Sigmoid colon (tissue), 7 donors: ENCODE data around the gene RPUSD4. TPM values are rescaled to one million over a fixed set of nuclear protein-coding genes. Genes with fewer than 3 reads are reported as not detected.

Experiments
- DNase-seq: peaks from one replicate; pipeline ENCODE4 v3.0.0-alpha.2; 2019
- H3K27ac ChIP-seq, 4 donors: fragments of 200-600 bp; sonication (generic); one replicate each; pipeline ENCODE4 v1.5.1; 2016 to 2019; ENCODE audit warnings: mild to moderate bottlenecking in 1 of 4
- H3K27me3 ChIP-seq, 3 donors: fragments of 200-600 bp; sonication (generic); one replicate each; pipeline ENCODE4 v1.5.1; 2019; ENCODE audit warnings: mild to moderate bottlenecking in 1 of 3
- H3K36me3 ChIP-seq, 4 donors: fragments of 200-600 bp; sonication (generic); one replicate each; pipeline ENCODE4 v1.5.1; 2016 to 2019
- H3K4me1 ChIP-seq, 4 donors: fragments of 200-600 bp; sonication (generic); one replicate each; pipeline ENCODE4 v1.5.1; 2017 to 2019
- H3K4me3 ChIP-seq, 4 donors: fragments of 200-600 bp; sonication (generic); one replicate each; pipeline ENCODE4 v1.5.1; 2017 to 2019; ENCODE audit warnings: mild to moderate bottlenecking in 2 of 4, moderate library complexity in 1 of 4
- H3K9me3 ChIP-seq, 4 donors: fragments of 200-600 bp in 3 of 4; sonication (generic) in 3 of 4; one replicate each; pipeline versions ENCODE4 v1.5.1 to v1.6.1; 2013 to 2019
- EP300 ChIP-seq, 4 donors: sonication (generic); formaldehyde crosslinking; IDR thresholded peaks; one replicate each; pipeline ENCODE4 v1.6.1; 2017; ENCODE audit warnings: antibody characterized with exemption in 4 of 4
- POLR2A ChIP-seq, 2 donors: fragments of 450-650 bp; IDR thresholded peaks; one replicate each; pipeline ENCODE4 v1.6.1; 2016; ENCODE audit warnings: antibody characterized with exemption in 2 of 2, mild to moderate bottlenecking in 2 of 2, moderate library complexity in 2 of 2
- POLR2AphosphoS5 ChIP-seq, 4 donors: sonication (generic); formaldehyde crosslinking; IDR thresholded peaks; one replicate each; pipeline ENCODE4 v1.6.1; 2017; ENCODE audit warnings: antibody characterized with exemption in 4 of 4
- WGBS, 2 donors: extraction: QIAGEN DNeasy Blood & Tissue Kit; methylation state at CpG; one replicate each; pipeline ENCODE4 v1.1.7; 2013; 5-methylcytosine and 5-hydroxymethylcytosine counted together
- intact Hi-C: fragments of 100-400 bp; cut with DNase I; formaldehyde crosslinking; loops from one replicate; pipeline ENCODE4 v1.15.1; 2023
- polyA plus RNA-seq, 3 donors: library from polyadenylated mRNA; stranded (reverse); fragments of 200-250 nt; gene quantifications; one replicate each; pipeline ENCODE4 v1.2.3, GENCODE V29; 2013
- total RNA-seq, 4 donors: library from RNA; depleted of rRNA; stranded (reverse); fragments of >200 nt; gene quantifications; one replicate each; pipeline ENCODE4 v1.1.0, GENCODE V29; 2016
- TF ChIP-seq, protein P1 (sequence below), 4 experiments: fragments of 450-650 bp in 3 of 4; fragments of 200-600 bp in 1 of 4; IDR thresholded peaks; one replicate each; pipeline ENCODE4 v1.5.1; 2016 to 2019; ENCODE audit warnings: antibody characterized with exemption in 4 of 4, mild to moderate bottlenecking in 3 of 4, moderate library complexity in 2 of 4
- donor health status: healthy with polysubstance abuse.
- donor health status: Bipolar disorder and iron deficiency.
- donor health status: healthy.

RPUSD4 gene
- total and polyA plus RNA-seq, 7 donors = 7.9 to 24.4 (median 16.0) TPM

- H3K36me3 ChIP-seq = no peaks in the 10 kb centered on the region
- intact Hi-C loops = no loop called here
- H3K4me1 ChIP-seq = no peaks in the 10 kb centered on the region
- no peaks in the 10 kb centered on the region for H3K9me3 ChIP-seq
- H3K27me3 ChIP-seq = no peaks in the 10 kb centered on the region
- no peak for DNase-seq
- WGBS, 2 donors = 90 to 97% methylated on average over 7 of the region's 7 CpGs
- no peak overlapping the region for H3K4me3 ChIP-seq
- H3K27ac ChIP-seq = no peak overlapping the region
- no peak for TF ChIP-seq POLR2AphosphoS5 (IDR thresholded peaks at IDR 0.05)
- no peak for TF ChIP-seq POLR2A (IDR thresholded peaks at IDR 0.05)
- TF ChIP-seq EP300 (IDR thresholded peaks at IDR 0.05) = no peak
- TF ChIP-seq, protein P1, sequence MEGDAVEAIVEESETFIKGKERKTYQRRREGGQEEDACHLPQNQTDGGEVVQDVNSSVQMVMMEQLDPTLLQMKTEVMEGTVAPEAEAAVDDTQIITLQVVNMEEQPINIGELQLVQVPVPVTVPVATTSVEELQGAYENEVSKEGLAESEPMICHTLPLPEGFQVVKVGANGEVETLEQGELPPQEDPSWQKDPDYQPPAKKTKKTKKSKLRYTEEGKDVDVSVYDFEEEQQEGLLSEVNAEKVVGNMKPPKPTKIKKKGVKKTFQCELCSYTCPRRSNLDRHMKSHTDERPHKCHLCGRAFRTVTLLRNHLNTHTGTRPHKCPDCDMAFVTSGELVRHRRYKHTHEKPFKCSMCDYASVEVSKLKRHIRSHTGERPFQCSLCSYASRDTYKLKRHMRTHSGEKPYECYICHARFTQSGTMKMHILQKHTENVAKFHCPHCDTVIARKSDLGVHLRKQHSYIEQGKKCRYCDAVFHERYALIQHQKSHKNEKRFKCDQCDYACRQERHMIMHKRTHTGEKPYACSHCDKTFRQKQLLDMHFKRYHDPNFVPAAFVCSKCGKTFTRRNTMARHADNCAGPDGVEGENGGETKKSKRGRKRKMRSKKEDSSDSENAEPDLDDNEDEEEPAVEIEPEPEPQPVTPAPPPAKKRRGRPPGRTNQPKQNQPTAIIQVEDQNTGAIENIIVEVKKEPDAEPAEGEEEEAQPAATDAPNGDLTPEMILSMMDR (IDR thresholded peaks at IDR 0.05) = no peak
These were observed 36.6 kb downstream of the RPUSD4 start for GRCh38 chr11:126174816-126175215.

DNA sequence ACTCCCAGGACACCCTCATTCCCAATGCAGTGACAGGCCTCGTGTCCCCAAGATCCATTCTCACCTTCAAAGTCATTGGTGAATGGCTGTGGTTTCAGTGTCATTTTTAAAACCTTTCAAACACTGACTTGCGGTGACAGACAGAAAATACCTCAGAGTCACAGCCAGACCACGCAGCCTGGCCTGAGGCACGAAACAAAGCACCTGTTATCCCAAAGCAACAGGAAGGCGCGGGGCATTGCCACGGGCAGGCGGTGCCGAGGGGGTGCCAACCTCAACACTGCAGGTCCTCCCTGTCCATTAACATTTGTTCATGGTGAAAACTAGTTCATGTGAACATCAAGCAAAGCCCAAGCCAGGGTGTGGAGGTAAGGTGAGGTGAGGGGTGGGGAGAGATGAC lies 38.2 kb downstream of the RPUSD4 start:
- no peak overlapping the region for H3K4me3 ChIP-seq
- DNase-seq = no peak

GRCh38 chr11:126172596-126173038 lies 38.8 kb downstream of the RPUSD4 start:
- Histone ChIP-seq H3K36me3 (no peaks in the 10 kb centered on the region), H3K27me3 (no peaks in the 10 kb centered on the region), H3K4me1 (peaks cover 0 to 5% (median 2%) of the 10 kb centered on the region in 4 donors), H3K27ac (no peak overlapping the region), H3K4me3 (no peak overlapping the region), H3K9me3 (no peaks in the 10 kb centered on the region)
- TF ChIP-seq EP300 (IDR thresholded peaks at IDR 0.05) (no peak), POLR2AphosphoS5 (IDR thresholded peaks at IDR 0.05) (no peak), POLR2A (IDR thresholded peaks at IDR 0.05) (no peak)
- TF ChIP-seq, protein P1 (IDR thresholded peaks at IDR 0.05) = no peak
- WGBS, 2 donors = 73 to 78% methylated on average over 8 of the region's 8 CpGs
- intact Hi-C loops = no loop called here
- no peak for DNase-seq

More for the DNA sequence above, 38.2 kb downstream of the RPUSD4 start:
- no peaks in the 10 kb centered on the region for H3K9me3 ChIP-seq
- intact Hi-C loops = no loop called here
- WGBS, 2 donors = 82 to 86% methylated on average over 9 of the region's 9 CpGs
- no peaks in the 10 kb centered on the region for H3K4me1 ChIP-seq
- H3K36me3 ChIP-seq = no peaks in the 10 kb centered on the region
- no peak overlapping the region for H3K27ac ChIP-seq
- no peaks in the 10 kb centered on the region for H3K27me3 ChIP-seq
- TF ChIP-seq, protein P1 (IDR thresholded peaks at IDR 0.05) = no peak
- TF ChIP-seq EP300 (IDR thresholded peaks at IDR 0.05) (no peak), POLR2AphosphoS5 (IDR thresholded peaks at IDR 0.05) (no peak), POLR2A (IDR thresholded peaks at IDR 0.05) (no peak)

DNA sequence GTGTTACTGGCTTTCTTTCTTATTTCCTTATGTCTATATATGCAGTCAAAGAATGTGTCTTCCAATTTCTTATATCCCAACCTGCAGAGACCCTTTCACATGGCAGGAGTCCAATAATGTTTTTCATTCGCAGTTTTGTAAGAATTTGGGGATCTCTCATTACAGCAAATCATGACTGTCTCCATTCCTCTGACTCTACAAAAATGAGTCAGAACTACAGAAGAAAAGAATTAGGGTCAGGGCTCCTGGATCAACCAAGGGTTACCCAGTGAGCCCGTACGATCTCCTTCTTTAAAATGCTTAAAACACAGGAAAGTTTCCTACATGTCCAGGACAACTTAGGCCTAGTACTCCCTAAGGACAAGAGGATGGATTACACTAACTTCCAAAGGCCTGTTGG lies 42.2 kb downstream of the RPUSD4 start:
- no peaks in the 10 kb centered on the region for H3K9me3 ChIP-seq
- H3K27me3 ChIP-seq = no peaks in the 10 kb centered on the region
- intact Hi-C loops = loop anchor here (5.0 kb wide), 1 partner anchor 147 kb away; no protein-coding TSS in a partner anchor
- no peak for DNase-seq
- no peak for TF ChIP-seq POLR2AphosphoS5 (IDR thresholded peaks at IDR 0.05)
- TF ChIP-seq POLR2A (IDR thresholded peaks at IDR 0.05) = no peak
- no peak for TF ChIP-seq EP300 (IDR thresholded peaks at IDR 0.05)
- TF ChIP-seq, protein P1 (IDR thresholded peaks at IDR 0.05) = no peak
- H3K36me3 ChIP-seq = no peaks in the 10 kb centered on the region
- H3K27ac ChIP-seq = no peak overlapping the region
- no peak overlapping the region for H3K4me3 ChIP-seq
- WGBS, 2 donors = 94 to 96% methylated on average over 3 of the region's 3 CpGs
- H3K4me1 ChIP-seq = peaks cover 0 to 37% (median 25%) of the 10 kb centered on the region in 4 donors

DNA sequence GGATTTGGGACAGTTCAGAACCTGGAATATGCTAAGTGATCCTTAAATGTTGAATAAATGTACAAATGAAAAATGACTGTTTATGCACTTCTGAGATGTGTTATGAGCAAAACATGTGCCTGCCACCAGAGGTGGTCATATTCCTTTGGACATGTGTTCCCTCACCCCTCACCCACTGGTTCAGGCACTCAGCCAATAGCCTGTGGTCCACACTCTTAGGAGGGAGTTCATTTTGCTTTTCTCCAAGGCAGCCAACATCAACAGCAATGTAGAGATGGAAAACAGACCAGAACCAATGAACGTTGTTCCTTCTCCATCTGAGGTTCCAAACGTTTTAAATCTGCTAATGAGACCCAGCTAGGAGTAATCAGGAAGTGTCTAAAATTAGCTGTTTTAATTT lies 44.0 kb downstream of the RPUSD4 start:
- intact Hi-C loops = loop anchor here (5.0 kb wide), 1 partner anchor 145 kb away; no protein-coding TSS in a partner anchor
- no peak for DNase-seq
- Histone ChIP-seq H3K4me1 (peaks cover 2 to 55% (median 42%) of the 10 kb centered on the region in 4 donors), H3K36me3 (no peaks in the 10 kb centered on the region), H3K4me3 (no peak overlapping the region), H3K9me3 (no peaks in the 10 kb centered on the region), H3K27me3 (no peaks in the 10 kb centered on the region), H3K27ac (no peak overlapping the region)
- WGBS, 2 donors = 37 to 40% methylated on average over 2 of the region's 2 CpGs
- TF ChIP-seq, protein P1 (IDR thresholded peaks at IDR 0.05) = no peak
- TF ChIP-seq POLR2A (IDR thresholded peaks at IDR 0.05) = no peak
- no peak for TF ChIP-seq EP300 (IDR thresholded peaks at IDR 0.05)
- no peak for TF ChIP-seq POLR2AphosphoS5 (IDR thresholded peaks at IDR 0.05)
